NCI-H524 treated with DMSO at 0.1 percent for 48 hours (cell line): ENCODE measurements around the gene ZNF839.
"Not testable (repeated sequence)": the region's sequence is repeated elsewhere in the genome, so short reads cannot be mapped to it uniquely, and the experiment has no call there.

Source experiments
- DNase-seq: peaks from one replicate; lab custom pipeline; 2025; lab: John Stamatoyannopoulos, UW

ZNF839 gene

DNA sequence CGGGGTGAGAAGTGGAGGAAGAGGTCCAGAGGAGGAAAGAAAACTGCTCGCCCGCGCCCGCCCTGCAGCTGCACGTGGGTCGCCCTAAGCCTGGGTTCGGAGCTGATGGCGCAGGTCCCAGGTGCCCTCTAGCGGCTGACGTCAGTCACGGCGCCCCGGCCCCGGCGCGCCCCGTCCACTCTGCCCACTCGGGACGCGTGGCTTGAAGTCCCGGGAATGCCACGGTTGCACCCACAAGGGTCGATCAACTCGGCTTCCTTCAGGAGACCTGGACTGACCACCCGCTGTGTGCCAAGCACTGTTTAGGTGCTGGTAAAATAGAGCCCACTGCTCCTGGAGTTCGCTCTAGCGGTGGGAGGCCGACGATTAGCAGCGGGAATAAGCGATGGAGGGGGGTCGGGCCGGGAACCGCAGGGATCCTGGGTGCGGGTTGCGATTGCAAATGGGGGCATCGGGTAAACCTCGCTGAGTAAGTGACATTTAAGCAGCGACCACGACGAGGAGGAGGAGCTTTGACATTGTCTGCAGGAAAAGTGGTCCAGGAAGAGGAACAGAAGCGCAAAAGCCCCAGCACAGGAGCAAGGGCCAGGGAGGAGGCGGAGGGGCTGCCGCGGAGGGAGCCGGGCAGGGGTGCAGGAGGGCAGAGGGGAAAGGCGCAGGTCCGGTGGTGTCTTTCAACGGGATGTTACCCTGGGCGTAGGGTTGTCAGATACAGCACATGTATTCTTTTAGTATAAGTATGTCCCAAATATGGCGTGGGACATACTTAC lies 5.1 kb upstream of the ZNF839 start:
- peak; percentile 39 for DNase-seq

DNA sequence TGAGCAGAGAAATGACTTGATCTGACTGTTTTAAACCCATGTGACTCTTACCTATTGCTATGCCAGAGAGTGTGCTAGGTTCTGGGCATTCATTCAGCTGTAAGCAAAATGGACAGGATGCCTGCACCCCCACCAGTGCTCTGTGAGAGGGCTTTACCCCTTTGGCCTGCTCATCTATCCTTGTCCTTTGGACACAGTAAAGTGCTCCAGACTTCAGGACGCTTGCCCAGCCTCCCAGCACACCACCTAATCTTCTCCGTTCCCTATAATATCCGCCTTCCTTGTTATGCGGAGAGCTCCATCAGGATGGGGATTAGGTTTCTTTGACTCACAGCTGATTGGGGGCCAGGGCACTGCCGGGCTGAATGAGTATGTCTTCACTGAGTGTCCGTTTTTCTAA lies 4.4 kb upstream of the ZNF839 start:
- no peak for DNase-seq

DNA sequence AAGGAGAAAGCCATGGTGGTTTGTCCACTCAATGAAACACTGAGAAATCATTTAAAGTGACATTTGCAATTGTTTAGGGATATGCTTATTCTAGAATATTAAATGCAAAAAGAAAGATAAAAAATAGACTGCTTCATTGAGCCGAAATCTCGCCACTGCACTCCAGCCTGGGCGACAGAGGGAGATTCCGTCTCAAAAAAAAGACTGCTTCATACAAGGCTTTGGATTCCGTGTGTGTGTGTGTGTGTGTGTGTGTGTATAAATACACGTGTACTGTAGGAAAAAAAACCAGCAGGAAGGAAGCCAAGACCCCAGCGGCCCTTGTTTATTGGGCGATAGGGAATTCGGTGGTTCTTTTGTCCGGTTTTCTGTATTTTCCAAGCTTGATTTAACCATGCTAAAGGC lies 3.2 kb upstream of the ZNF839 start:
- no peak for DNase-seq

DNA sequence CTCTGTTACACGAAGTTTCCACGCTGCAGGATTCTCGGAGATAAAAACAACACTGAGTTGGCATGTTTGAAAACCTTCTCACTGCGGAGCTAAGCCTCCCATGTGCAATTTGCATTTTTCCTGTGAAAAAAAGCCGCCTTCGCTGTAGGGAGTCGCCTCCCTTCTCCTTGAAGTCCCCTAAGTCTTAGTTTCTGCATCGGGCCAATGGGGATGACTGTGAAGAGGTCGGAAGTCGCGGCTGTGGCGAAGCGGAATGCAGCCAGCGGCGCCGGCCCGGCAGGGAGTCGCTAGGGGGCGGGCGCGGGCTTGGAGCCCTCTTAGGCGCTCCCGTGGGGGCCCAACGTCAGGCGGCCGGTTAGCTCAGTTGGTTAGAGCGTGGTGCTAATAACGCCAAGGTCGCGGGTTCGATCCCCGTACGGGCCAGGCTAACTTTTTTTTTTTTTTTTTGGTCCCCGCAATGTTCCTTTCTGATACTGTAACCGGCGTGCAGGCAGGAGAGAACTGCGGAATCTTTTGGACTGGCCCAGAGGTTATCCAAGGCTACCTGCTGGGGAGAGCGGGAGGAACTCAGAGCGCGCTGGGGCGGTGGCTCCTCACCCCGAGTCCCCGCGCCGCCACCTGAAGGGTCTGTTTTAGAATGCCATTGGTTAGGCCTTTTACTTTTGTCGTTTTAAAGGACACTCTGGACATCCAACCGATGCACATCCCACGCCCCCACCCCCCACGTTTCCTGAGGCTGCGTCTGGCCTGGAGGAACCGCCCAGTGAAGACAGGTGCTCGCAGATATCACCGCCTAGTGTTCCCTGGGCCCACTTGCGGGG lies 2.6 kb upstream of the ZNF839 start:
- peak; percentile 73 for DNase-seq

GRCh38 chr14:102317564-102318248 lies 1.8 kb upstream of the ZNF839 start:
- DNase-seq: peak; percentile 38

GRCh38 chr14:102318781-102319276 lies 717 bp upstream of the ZNF839 start:
- DNase-seq: no peak

- no peak for DNase-seq
Measured at GRCh38 chr14:102320033-102320660, 601 bp downstream of the ZNF839 start.

DNA sequence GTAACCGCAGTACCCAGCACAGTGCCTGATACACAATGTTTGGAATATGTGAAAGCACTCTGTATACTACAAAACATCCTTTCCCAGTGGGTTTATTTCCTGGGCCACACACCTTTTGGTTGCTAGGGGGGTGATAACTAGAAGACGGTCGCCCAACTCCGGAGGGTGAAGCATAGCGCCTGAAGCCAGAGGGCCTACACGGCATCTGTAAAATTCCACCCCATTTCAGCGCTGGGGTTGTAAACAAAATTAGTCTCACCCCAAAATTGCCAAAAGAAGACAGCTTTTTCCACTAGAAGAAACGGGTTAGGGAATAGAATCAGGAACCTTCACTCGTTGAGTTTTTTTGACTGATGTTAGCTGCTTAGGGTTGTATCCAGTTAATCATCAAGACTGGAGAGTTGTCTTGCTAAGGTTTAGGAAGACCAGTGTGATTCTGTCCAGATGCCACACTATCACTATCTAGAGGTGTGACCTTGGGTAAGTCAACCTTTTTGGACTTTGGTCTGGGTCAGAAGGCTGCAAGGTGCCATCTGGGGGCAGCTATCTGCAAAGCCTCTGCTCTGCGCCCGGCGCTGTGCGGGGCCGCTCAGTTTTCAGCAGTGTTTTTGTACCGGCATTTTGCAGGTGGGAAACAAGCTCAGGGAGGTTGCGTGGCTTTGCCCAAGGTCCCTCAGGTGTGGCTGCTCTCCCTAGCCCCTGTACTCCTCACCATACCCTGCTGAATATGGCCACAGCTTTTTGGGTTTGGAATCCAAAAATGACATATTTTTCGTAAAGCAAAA lies 1.3 kb downstream of the ZNF839 start:
- DNase-seq: no peak

GRCh38 chr14:102321456-102322422 lies 2.2 kb downstream of the ZNF839 start:
- no peak for DNase-seq

GRCh38 chr14:102323102-102323501 lies 3.6 kb downstream of the ZNF839 start:
- peak; percentile 12 for DNase-seq

DNA sequence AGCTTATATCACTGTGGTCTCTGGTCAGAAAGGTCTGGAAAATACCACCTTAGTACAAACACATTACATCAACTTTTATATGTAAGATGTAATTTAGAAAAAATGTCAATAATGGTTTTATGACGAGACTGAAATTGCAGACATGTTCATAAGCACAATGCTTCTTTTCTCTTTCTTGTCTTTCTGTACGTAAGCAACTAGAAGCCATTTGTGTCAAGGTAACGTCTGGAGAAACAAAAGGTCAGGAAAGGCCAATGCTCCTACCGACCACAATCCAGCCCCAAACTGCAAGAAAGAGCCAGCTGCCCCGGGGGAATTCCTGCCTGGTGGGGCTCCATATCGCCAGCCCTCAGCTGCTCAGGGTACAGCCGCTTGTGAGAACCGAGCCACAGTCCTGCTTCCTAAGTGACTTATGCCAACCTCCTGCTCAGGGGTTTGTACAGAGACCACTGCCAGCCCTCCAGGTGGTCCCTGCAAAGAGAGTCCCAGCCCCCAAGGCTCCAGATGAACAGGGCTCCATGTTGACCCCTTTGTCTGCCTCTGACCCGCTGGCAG lies 6.3 kb downstream of the ZNF839 start:
- no peak for DNase-seq

- no peak for DNase-seq
Measured at GRCh38 chr14:102326583-102326982, 7.0 kb downstream of the ZNF839 start.

DNA sequence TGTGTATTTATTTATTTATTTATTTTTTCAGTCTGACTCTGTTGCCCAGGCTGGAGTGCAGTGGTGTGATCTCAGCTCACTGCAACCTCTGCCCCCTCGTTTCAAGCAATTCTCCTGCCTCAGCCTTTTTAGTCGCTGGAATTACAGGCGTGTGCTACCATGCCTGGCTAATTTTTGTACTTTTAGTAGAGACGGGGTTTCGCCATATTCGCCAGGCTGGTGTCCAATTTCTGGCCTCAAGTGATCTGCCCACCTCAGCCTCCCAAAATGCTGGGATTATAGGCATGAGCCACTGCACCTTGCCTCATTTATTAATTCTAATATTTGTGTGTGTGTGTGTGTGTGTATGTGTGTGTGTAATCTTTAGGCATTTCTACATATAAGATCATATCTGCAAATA lies 9.8 kb downstream of the ZNF839 start:
- DNase-seq: not testable (repeated sequence)

GRCh38 chr14:102330806-102331205 lies 11.3 kb downstream of the ZNF839 start:
- DNase-seq: no peak

DNA sequence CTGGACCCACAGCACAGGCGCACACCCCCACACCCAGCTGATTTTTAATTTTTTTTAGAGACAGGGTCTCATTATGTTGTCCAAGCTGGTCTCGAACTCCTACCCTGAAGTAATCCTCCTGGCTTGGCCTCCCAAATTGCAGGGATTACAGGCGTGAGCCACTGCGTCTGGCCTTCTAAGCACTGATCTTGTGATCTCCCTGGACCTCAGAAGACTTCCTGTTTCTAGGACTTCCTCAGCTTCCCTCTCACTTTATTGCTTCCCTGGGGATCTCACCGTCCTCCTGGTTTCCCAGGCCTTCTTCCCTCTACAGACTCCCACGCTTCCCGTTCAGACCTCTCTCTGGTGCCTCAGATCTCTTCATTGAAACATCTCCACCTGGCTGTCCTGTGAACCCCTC lies 13.8 kb downstream of the ZNF839 start:
- DNase-seq: no peak

GRCh38 chr14:102333795-102334705 lies 14.5 kb downstream of the ZNF839 start:
- DNase-seq: no peak

GRCh38 chr14:102335163-102335562 lies 15.6 kb downstream of the ZNF839 start:
- DNase-seq: no peak

GRCh38 chr14:102338724-102339123 lies 19.2 kb downstream of the ZNF839 start:
- DNase-seq: no peak

GRCh38 chr14:102341566-102341965 lies 22.0 kb downstream of the ZNF839 start:
- DNase-seq: no peak
